ENCODE measurements around the gene FGR. TPM values are rescaled to one million over a fixed set of nuclear protein-coding genes. Genes with fewer than 3 reads are reported as not detected.

FGR gene
- total RNA-seq, 1 experiment from 2014 or later, result not detected

- peaks cover 35 to 51% of the 10 kb centered on the region in 2 experiments for H3K4me1 ChIP-seq (ENCODE audit: control insufficient read depth in 1 of 2, insufficient read depth in 2 of 2, low read length in 2 of 2)
- POLR2A ChIA-PET, result no interaction called here
Measured at GRCh38 chr1:27595597-27595996, 39.4 kb downstream of the FGR start.

More at GRCh38 chr1:27595597-27595996, 39.4 kb downstream of the FGR start:
- Histone ChIP-seq H3K27me3 (ENCODE audit: insufficient read depth, low read length) (no peaks in the 10 kb centered on the region), H4K20me1 (ENCODE audit: insufficient read depth) (peaks cover 4% of the 10 kb centered on the region; the same call in 1 of the 2 replicates), H3K4me3 (replicated peaks in 1 of 2; ENCODE audit: low read depth in 1 of 2, low read length in 2 of 2) (no peak overlapping the region), H3K9me2 (ENCODE audit: insufficient read depth) (no peaks in the 10 kb centered on the region), H3K9me3 (ENCODE audit: control insufficient read depth in 1 of 2, insufficient read depth in 1 of 2, low read depth in 1 of 2, low read length in 2 of 2) (no peaks in the 10 kb centered on the region), H2AFZ (ENCODE audit: low read depth, low read length, poor library complexity, severe bottlenecking) (no peak overlapping the region), H3K4me2 (ENCODE audit: low read length) (0 out of 2 replicates have a peak overlapping the region, but pooled peaks have one; percentile 3), H3K79me2 (ENCODE audit: insufficient read depth, low read length) (peaks cover 90% of the 10 kb centered on the region), H3K27ac (ENCODE audit: low read depth, low read length) (no peak overlapping the region), H3K9ac (ENCODE audit: low read length) (no peak overlapping the region), H3K36me3 (ENCODE audit: control insufficient read depth in 1 of 2, insufficient read depth in 2 of 2, low read length in 2 of 2) (no peaks in the 10 kb centered on the region; a peak in 1 of 4 replicates)
- CTCF ChIA-PET, result no interaction called here
- intact Hi-C loops (cut with micrococcal nuclease), result no loop called here
- ATAC-seq (no peak), DNase-seq (ENCODE audit: low read depth, low spot score) (no peak)
- TF ChIP-seq YY1 (IDR thresholded peaks at IDR 0.05; ENCODE audit: extremely low read depth, insufficient replicate concordance, low read depth, low read length), result no peak
- TF ChIP-seq ZBTB33 (IDR thresholded peaks at IDR 0.05; ENCODE audit: extremely low read depth, insufficient replicate concordance, low read length), result no peak
- TF ChIP-seq ZFX (IDR thresholded peaks at IDR 0.05), result no peak
- no peak for TF ChIP-seq EZH2 (IDR thresholded peaks at IDR 0.05)
- TF ChIP-seq, protein P1, sequence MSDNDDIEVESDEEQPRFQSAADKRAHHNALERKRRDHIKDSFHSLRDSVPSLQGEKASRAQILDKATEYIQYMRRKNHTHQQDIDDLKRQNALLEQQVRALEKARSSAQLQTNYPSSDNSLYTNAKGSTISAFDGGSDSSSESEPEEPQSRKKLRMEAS (IDR thresholded peaks at IDR 0.05), result no peak
- TF ChIP-seq ZNF274 (IDR thresholded peaks at IDR 0.05; ENCODE audit: low read depth, low read length), result no peak
- TF ChIP-seq, protein P2, sequence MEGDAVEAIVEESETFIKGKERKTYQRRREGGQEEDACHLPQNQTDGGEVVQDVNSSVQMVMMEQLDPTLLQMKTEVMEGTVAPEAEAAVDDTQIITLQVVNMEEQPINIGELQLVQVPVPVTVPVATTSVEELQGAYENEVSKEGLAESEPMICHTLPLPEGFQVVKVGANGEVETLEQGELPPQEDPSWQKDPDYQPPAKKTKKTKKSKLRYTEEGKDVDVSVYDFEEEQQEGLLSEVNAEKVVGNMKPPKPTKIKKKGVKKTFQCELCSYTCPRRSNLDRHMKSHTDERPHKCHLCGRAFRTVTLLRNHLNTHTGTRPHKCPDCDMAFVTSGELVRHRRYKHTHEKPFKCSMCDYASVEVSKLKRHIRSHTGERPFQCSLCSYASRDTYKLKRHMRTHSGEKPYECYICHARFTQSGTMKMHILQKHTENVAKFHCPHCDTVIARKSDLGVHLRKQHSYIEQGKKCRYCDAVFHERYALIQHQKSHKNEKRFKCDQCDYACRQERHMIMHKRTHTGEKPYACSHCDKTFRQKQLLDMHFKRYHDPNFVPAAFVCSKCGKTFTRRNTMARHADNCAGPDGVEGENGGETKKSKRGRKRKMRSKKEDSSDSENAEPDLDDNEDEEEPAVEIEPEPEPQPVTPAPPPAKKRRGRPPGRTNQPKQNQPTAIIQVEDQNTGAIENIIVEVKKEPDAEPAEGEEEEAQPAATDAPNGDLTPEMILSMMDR (IDR thresholded peaks at IDR 0.05 in 2 of 3, conservative IDR thresholded peaks at IDR 0.05 in 1 of 3; ENCODE audit: borderline replicate concordance in 1 of 3, insufficient read depth in 1 of 3, low read depth in 2 of 3, low read length in 2 of 3), result no peak
- TF ChIP-seq JUND (IDR thresholded peaks at IDR 0.05), result no peak
- TF ChIP-seq CEBPB (IDR thresholded peaks at IDR 0.05; ENCODE audit: low read depth), result no peak
- TF ChIP-seq REST (IDR thresholded peaks at IDR 0.05; ENCODE audit: low read depth), result no peak
- TF ChIP-seq EZH2phosphoT487 (IDR thresholded peaks at IDR 0.05; ENCODE audit: borderline replicate concordance), result no peak
- TF ChIP-seq POLR2AphosphoS5 (IDR thresholded peaks at IDR 0.05; ENCODE audit: low read depth, low read length), result no peak
- no peak for TF ChIP-seq SIN3A (IDR thresholded peaks at IDR 0.05; ENCODE audit: low read depth)
- TF ChIP-seq TCF7L2 (IDR thresholded peaks at IDR 0.05; ENCODE audit: borderline replicate concordance, extremely low read depth, insufficient read depth, insufficient read length), result no peak
- no peak for TF ChIP-seq POLR2A (IDR thresholded peaks at IDR 0.05; ENCODE audit: borderline replicate concordance, extremely low read depth, insufficient read depth, insufficient read length)
- TF ChIP-seq, protein P3, sequence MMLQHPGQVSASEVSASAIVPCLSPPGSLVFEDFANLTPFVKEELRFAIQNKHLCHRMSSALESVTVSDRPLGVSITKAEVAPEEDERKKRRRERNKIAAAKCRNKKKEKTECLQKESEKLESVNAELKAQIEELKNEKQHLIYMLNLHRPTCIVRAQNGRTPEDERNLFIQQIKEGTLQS (IDR thresholded peaks at IDR 0.05), result no peak
- no peak for TF ChIP-seq EGR1 (IDR thresholded peaks at IDR 0.05; ENCODE audit: low read depth)
- RAD21 ChIA-PET (ENCODE audit: low non-redundant PET in 1 of 2, low total read pairs in 2 of 2, uncharacterized antibody in 2 of 2, unreplicated experiment in 2 of 2), result interaction anchor here in 1 of 2 experiments (0.9 kb wide), 1 partner anchor 39 kb away, joined by 3 read pairs; no protein-coding TSS in a partner anchor
- no TSS peak for BruUV-seq (replicated peaks)
